Skeletal muscle tissue (tissue), 4 donors: Measurements from ENCODE around the gene DNAH6. TPM values are rescaled to one million over a fixed set of nuclear protein-coding genes. Genes with fewer than 3 reads are reported as not detected.

ENCODE experiments used
- H3K27ac ChIP-seq: one replicate; pipeline ENCODE4 v1.7.0; 2013; ENCODE audit warnings: mild to moderate bottlenecking, low read depth, low read length, inconsistent platforms
- H3K27me3 ChIP-seq, 3 donors: one replicate each; pipeline ENCODE4 v1.7.0; 2013; ENCODE audit warnings: low read length in 3 of 3; ENCODE audit not compliant: control insufficient read depth in 3 of 3, insufficient read depth in 3 of 3
- H3K36me3 ChIP-seq, 3 donors: one replicate each; pipeline ENCODE4 v1.7.0; 2013; ENCODE audit warnings: low read length in 3 of 3; ENCODE audit not compliant: control insufficient read depth in 3 of 3, insufficient read depth in 3 of 3
- H3K4me1 ChIP-seq, 3 donors: one replicate each; pipeline ENCODE4 v1.7.0; 2013; ENCODE audit warnings: low read length in 3 of 3, mild to moderate bottlenecking in 3 of 3; ENCODE audit not compliant: control insufficient read depth in 3 of 3, insufficient read depth in 3 of 3
- H3K4me3 ChIP-seq, 3 donors: one replicate each; pipeline ENCODE4 v1.7.0; 2013; ENCODE audit warnings: low read length in 3 of 3
- H3K9ac ChIP-seq, 3 donors: one replicate each; pipeline ENCODE4 v1.7.0; 2013; ENCODE audit warnings: low read length in 3 of 3, mild to moderate bottlenecking in 3 of 3, moderate library complexity in 2 of 3, low read depth in 1 of 3
- H3K9me3 ChIP-seq, 3 donors: one replicate each; pipeline ENCODE4 v1.7.0; 2013; ENCODE audit warnings: low read length in 3 of 3; ENCODE audit not compliant: control insufficient read depth in 3 of 3
- total RNA-seq: library from RNA; depleted of rRNA; stranded (reverse); fragments of >200 nt; gene quantifications from one replicate; pipeline ENCODE4 v1.2.3, GENCODE V29; 2014
- donor health status: Osteomylitis.

Gene DNAH6
- total RNA-seq, 1 donor from 2014 or later = 1.0 TPM

- no peak overlapping the region for H3K27ac ChIP-seq
- H3K9ac ChIP-seq = no peak overlapping the region
- no peaks in the 10 kb centered on the region for H3K4me1 ChIP-seq
- no peaks in the 10 kb centered on the region for H3K9me3 ChIP-seq
- no peak overlapping the region for H3K4me3 ChIP-seq
- no peaks in the 10 kb centered on the region for H3K36me3 ChIP-seq
- H3K27me3 ChIP-seq = no peaks in the 10 kb centered on the region
Observed at GRCh38 chr2:84800194-84800805, 284.0 kb downstream of the DNAH6 start.

- no peaks in the 10 kb centered on the region for H3K9me3 ChIP-seq
- H3K4me3 ChIP-seq = no peak overlapping the region
- no peaks in the 10 kb centered on the region for H3K36me3 ChIP-seq
- no peaks in the 10 kb centered on the region for H3K27me3 ChIP-seq
- H3K9ac ChIP-seq = no peak overlapping the region
- H3K27ac ChIP-seq = no peak overlapping the region
- H3K4me1 ChIP-seq = no peaks in the 10 kb centered on the region
Observed at GRCh38 chr2:84801811-84802210, 285.5 kb downstream of the DNAH6 start.

GRCh38 chr2:84805250-84805958, 289.1 kb downstream of the DNAH6 start:
- H3K9ac ChIP-seq = no peak overlapping the region
- H3K4me1 ChIP-seq = no peaks in the 10 kb centered on the region
- no peak overlapping the region for H3K27ac ChIP-seq
- H3K27me3 ChIP-seq = peaks cover 0 to 2% (median 0%) of the 10 kb centered on the region in 3 donors
- H3K4me3 ChIP-seq = no peak overlapping the region
- no peaks in the 10 kb centered on the region for H3K9me3 ChIP-seq
- no peaks in the 10 kb centered on the region for H3K36me3 ChIP-seq

GRCh38 chr2:84807063-84807485, 290.8 kb downstream of the DNAH6 start:
- H3K27ac ChIP-seq = no peak overlapping the region
- no peaks in the 10 kb centered on the region for H3K4me1 ChIP-seq
- no peaks in the 10 kb centered on the region for H3K9me3 ChIP-seq
- no peaks in the 10 kb centered on the region for H3K36me3 ChIP-seq
- H3K27me3 ChIP-seq = peaks cover 0 to 2% (median 0%) of the 10 kb centered on the region in 3 donors
- H3K4me3 ChIP-seq = no peak overlapping the region
- no peak overlapping the region for H3K9ac ChIP-seq

- no peaks in the 10 kb centered on the region for H3K36me3 ChIP-seq
- no peak overlapping the region for H3K9ac ChIP-seq
- no peaks in the 10 kb centered on the region for H3K9me3 ChIP-seq
- no peak overlapping the region for H3K27ac ChIP-seq
- H3K4me3 ChIP-seq = no peak overlapping the region
- no peaks in the 10 kb centered on the region for H3K4me1 ChIP-seq
- H3K27me3 ChIP-seq = peaks cover 0 to 3% (median 2%) of the 10 kb centered on the region in 3 donors
Observed at GRCh38 chr2:84808279-84808678, 292.0 kb downstream of the DNAH6 start.

- Histone ChIP-seq H3K27me3 (peaks cover 0 to 3% (median 2%) of the 10 kb centered on the region in 3 donors), H3K4me1 (no peaks in the 10 kb centered on the region)
Observed at GRCh38 chr2:84811839-84812431, 295.6 kb downstream of the DNAH6 start.

GRCh38 chr2:84815146-84815545, 298.8 kb downstream of the DNAH6 start:
- no peak overlapping the region for H3K9ac ChIP-seq
- H3K9me3 ChIP-seq = no peaks in the 10 kb centered on the region
- H3K27ac ChIP-seq = no peak overlapping the region
- no peaks in the 10 kb centered on the region for H3K36me3 ChIP-seq
- H3K27me3 ChIP-seq = peaks cover 0 to 3% (median 0%) of the 10 kb centered on the region in 3 donors
- H3K4me1 ChIP-seq = no peaks in the 10 kb centered on the region
- no peak overlapping the region for H3K4me3 ChIP-seq

More at GRCh38 chr2:84811839-84812431, 295.6 kb downstream of the DNAH6 start:
- Histone ChIP-seq H3K27ac (no peak overlapping the region), H3K9ac (no peak overlapping the region), H3K36me3 (no peaks in the 10 kb centered on the region), H3K9me3 (no peaks in the 10 kb centered on the region), H3K4me3 (no peak overlapping the region)

GRCh38 chr2:84816426-84817026, 300.2 kb downstream of the DNAH6 start:
- Histone ChIP-seq H3K36me3 (no peaks in the 10 kb centered on the region), H3K4me3 (no peak overlapping the region), H3K4me1 (no peaks in the 10 kb centered on the region), H3K27me3 (peaks cover 0 to 3% (median 0%) of the 10 kb centered on the region in 3 donors), H3K27ac (no peak overlapping the region), H3K9me3 (no peaks in the 10 kb centered on the region), H3K9ac (no peak overlapping the region)

GRCh38 chr2:84817239-84817655, 300.9 kb downstream of the DNAH6 start:
- Histone ChIP-seq H3K9ac (no peak overlapping the region), H3K4me3 (no peak overlapping the region), H3K36me3 (no peaks in the 10 kb centered on the region), H3K4me1 (no peaks in the 10 kb centered on the region), H3K27me3 (peaks cover 0 to 3% (median 0%) of the 10 kb centered on the region in 3 donors), H3K27ac (no peak overlapping the region), H3K9me3 (no peaks in the 10 kb centered on the region)

- Histone ChIP-seq H3K9ac (no peak overlapping the region), H3K27ac (no peak overlapping the region), H3K4me1 (no peaks in the 10 kb centered on the region), H3K4me3 (no peak overlapping the region), H3K9me3 (no peaks in the 10 kb centered on the region), H3K27me3 (no peaks in the 10 kb centered on the region), H3K36me3 (no peaks in the 10 kb centered on the region)
Observed at GRCh38 chr2:84821806-84822205, 305.5 kb downstream of the DNAH6 start.
